ENCODE measurements around the gene MPG.
"Not testable (repeated sequence)": the region's sequence is repeated elsewhere in the genome, so short reads cannot be mapped to it uniquely, and the experiment has no call there.

MPG gene

GRCh38 chr16:42691-43090, 35.3 kb upstream of the MPG start:
- Mint-ChIP-seq H3K27me3 (no peaks in the 10 kb centered on the region), H3K36me3 (peaks cover 49% of the 10 kb centered on the region), H3K27ac (peak overlapping the region; percentile 45), H3K9me3 (no peaks in the 10 kb centered on the region), H3K4me1 (peaks cover 40% of the 10 kb centered on the region), H3K4me3 (no peak overlapping the region)
- ATAC-seq: no peak

- peaks cover 52% of the 10 kb centered on the region for H3K36me3 Mint-ChIP-seq
- H3K9me3 Mint-ChIP-seq: no peaks in the 10 kb centered on the region
- H3K4me3 Mint-ChIP-seq: no peak overlapping the region
- peaks cover 34% of the 10 kb centered on the region for H3K4me1 Mint-ChIP-seq
- peak overlapping the region; percentile 45 for H3K27ac Mint-ChIP-seq
- no peak for ATAC-seq
- no peaks in the 10 kb centered on the region for H3K27me3 Mint-ChIP-seq
Observed at GRCh38 chr16:43294-43693, 34.7 kb upstream of the MPG start.

GRCh38 chr16:44655-45054, 33.4 kb upstream of the MPG start:
- Mint-ChIP-seq H3K36me3 (peaks cover 58% of the 10 kb centered on the region), H3K9me3 (no peaks in the 10 kb centered on the region)

GRCh38 chr16:45454-45853, 32.6 kb upstream of the MPG start:
- Mint-ChIP-seq H3K36me3 (peaks cover 64% of the 10 kb centered on the region), H3K27me3 (no peaks in the 10 kb centered on the region), H3K9me3 (no peaks in the 10 kb centered on the region), H3K27ac (peak overlapping the region; percentile 17), H3K4me1 (peaks cover 22% of the 10 kb centered on the region), H3K4me3 (no peak overlapping the region)
- no peak for ATAC-seq

More at GRCh38 chr16:44655-45054, 33.4 kb upstream of the MPG start:
- peaks cover 20% of the 10 kb centered on the region for H3K4me1 Mint-ChIP-seq
- no peak overlapping the region for H3K4me3 Mint-ChIP-seq
- no peak overlapping the region for H3K27ac Mint-ChIP-seq
- no peak for ATAC-seq
- H3K27me3 Mint-ChIP-seq: no peaks in the 10 kb centered on the region

- not testable (repeated sequence) for H3K9me3 Mint-ChIP-seq, H3K4me3 Mint-ChIP-seq, H3K27me3 Mint-ChIP-seq, ATAC-seq, H3K27ac Mint-ChIP-seq
- Mint-ChIP-seq H3K36me3 (peaks cover 64% of the 10 kb centered on the region), H3K4me1 (peaks cover 32% of the 10 kb centered on the region)
Observed at GRCh38 chr16:46510-46909, 31.5 kb upstream of the MPG start.

- Mint-ChIP-seq H3K4me1 (peaks cover 31% of the 10 kb centered on the region), H3K4me3 (no peak overlapping the region), H3K27me3 (no peaks in the 10 kb centered on the region), H3K9me3 (no peaks in the 10 kb centered on the region), H3K27ac (no peak overlapping the region), H3K36me3 (peaks cover 58% of the 10 kb centered on the region)
- ATAC-seq: no peak
Observed at GRCh38 chr16:47234-47633, 30.8 kb upstream of the MPG start.

GRCh38 chr16:50769-51591, 27.0 kb upstream of the MPG start:
- no peaks in the 10 kb centered on the region for H3K9me3 Mint-ChIP-seq
- peak overlapping the region; percentile 98 for H3K4me3 Mint-ChIP-seq
- no peaks in the 10 kb centered on the region for H3K27me3 Mint-ChIP-seq
- no peak overlapping the region for H3K27ac Mint-ChIP-seq
- H3K4me1 Mint-ChIP-seq: peaks cover 35% of the 10 kb centered on the region
- no peak for ATAC-seq
- peaks cover 28% of the 10 kb centered on the region for H3K36me3 Mint-ChIP-seq

GRCh38 chr16:53346-54236, 24.4 kb upstream of the MPG start, which contains the start of the genes POLR3K and SNRNP25:
TSS of gene POLR3K (minus strand) at chr16:53608. CDS start at chr16:53586, 22 bp downstream.
TSS of gene SNRNP25 (plus strand) at chr16:53828. CDS start at chr16:54017, 189 bp downstream.
- H3K27me3 Mint-ChIP-seq: no peaks in the 10 kb centered on the region
- peaks cover 37% of the 10 kb centered on the region for H3K36me3 Mint-ChIP-seq

GRCh38 chr16:54237-54581, 23.8 kb upstream of the MPG start:
- Mint-ChIP-seq H3K9me3 (no peaks in the 10 kb centered on the region), H3K4me3 (peak overlapping the region; percentile 98), H3K36me3 (peaks cover 34% of the 10 kb centered on the region), H3K27me3 (no peaks in the 10 kb centered on the region), H3K4me1 (peaks cover 43% of the 10 kb centered on the region), H3K27ac (peak overlapping the region; percentile 92)
- no peak for ATAC-seq

More at GRCh38 chr16:53346-54236, 24.4 kb upstream of the MPG start, which contains the start of the genes POLR3K and SNRNP25:
- Mint-ChIP-seq H3K27ac (peak within 1 kb of the TSS; percentile 92), H3K4me1 (peaks cover 43% of the 10 kb centered on the region), H3K4me3 (peak within 1 kb of the TSS; percentile 98), H3K9me3 (no peaks in the 10 kb centered on the region)
- ATAC-seq: peak; percentile 99

GRCh38 chr16:55571-56136, 22.4 kb upstream of the MPG start:
- peaks cover 28% of the 10 kb centered on the region for H3K36me3 Mint-ChIP-seq
- ATAC-seq: no peak
- no peak overlapping the region for H3K27ac Mint-ChIP-seq
- H3K4me3 Mint-ChIP-seq: no peak overlapping the region
- H3K4me1 Mint-ChIP-seq: peaks cover 35% of the 10 kb centered on the region
- no peaks in the 10 kb centered on the region for H3K9me3 Mint-ChIP-seq
- H3K27me3 Mint-ChIP-seq: no peaks in the 10 kb centered on the region

GRCh38 chr16:56231-56927, 21.6 kb upstream of the MPG start:
- peaks cover 29% of the 10 kb centered on the region for H3K4me1 Mint-ChIP-seq
- H3K27me3 Mint-ChIP-seq: no peaks in the 10 kb centered on the region
- ATAC-seq: no peak
- no peak overlapping the region for H3K4me3 Mint-ChIP-seq
- H3K9me3 Mint-ChIP-seq: no peaks in the 10 kb centered on the region
- no peak overlapping the region for H3K27ac Mint-ChIP-seq
- peaks cover 28% of the 10 kb centered on the region for H3K36me3 Mint-ChIP-seq

GRCh38 chr16:57711-58110, 20.3 kb upstream of the MPG start:
- no peak for ATAC-seq
- peaks cover 28% of the 10 kb centered on the region for H3K36me3 Mint-ChIP-seq
- H3K27ac Mint-ChIP-seq: peak overlapping the region; percentile 26
- no peak overlapping the region for H3K4me3 Mint-ChIP-seq
- H3K27me3 Mint-ChIP-seq: no peaks in the 10 kb centered on the region
- no peaks in the 10 kb centered on the region for H3K9me3 Mint-ChIP-seq
- H3K4me1 Mint-ChIP-seq: peaks cover 18% of the 10 kb centered on the region

GRCh38 chr16:58491-59439, 19.3 kb upstream of the MPG start:
- peaks cover 15% of the 10 kb centered on the region for H3K4me1 Mint-ChIP-seq
- ATAC-seq: no peak
- H3K27ac Mint-ChIP-seq: peak overlapping the region; percentile 26
- no peaks in the 10 kb centered on the region for H3K9me3 Mint-ChIP-seq
- peaks cover 28% of the 10 kb centered on the region for H3K36me3 Mint-ChIP-seq
- no peak overlapping the region for H3K4me3 Mint-ChIP-seq
- no peaks in the 10 kb centered on the region for H3K27me3 Mint-ChIP-seq

All from stimulated activated memory B cell treated with anti-CD40 and anti-IgM and Interleukin-4, amounts not matched to agents 10 μg/mL and 1 μg/mL and 100 μg/mL, for 72 hours (primary cell).